ENCODE results near the gene ATE1. TPM values are rescaled to one million over a fixed set of nuclear protein-coding genes. Genes with fewer than 3 reads are reported as not detected.
"Not testable (repeated sequence)": the region's sequence is repeated elsewhere in the genome, so short reads cannot be mapped to it uniquely, and the experiment has no call there.

ATE1 gene
- total RNA-seq, 2 donors from 2014 or later: 25.5 to 26.6 TPM

DNA sequence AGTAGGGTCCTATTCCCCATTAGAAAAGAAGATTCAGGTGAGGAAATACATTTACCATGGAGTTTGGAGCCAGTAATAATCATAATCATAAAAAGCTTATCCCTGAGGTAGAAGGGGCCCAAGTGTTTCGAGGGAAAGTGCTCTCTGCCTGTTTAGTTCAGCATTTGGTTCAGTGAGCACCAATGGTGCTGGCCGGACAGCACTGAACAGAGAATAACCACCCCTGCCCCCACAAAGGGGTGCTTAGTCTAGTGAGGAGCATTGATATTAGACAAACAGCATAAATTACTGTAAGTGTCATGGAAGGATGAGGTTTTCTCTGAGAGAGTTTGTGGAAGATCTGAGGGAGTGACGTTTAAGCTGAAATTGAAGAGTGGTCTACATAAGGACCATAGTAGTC lies 21.6 kb upstream of the ATE1 start:
- Mint-ChIP-seq H3K27ac (no peak overlapping the region), H3K4me1 (ENCODE audit: low read depth) (no peaks in the 10 kb centered on the region), H3K27me3 (ENCODE audit: low read depth) (no peaks in the 10 kb centered on the region), H3K4me3 (no peak overlapping the region), H3K9me3 (no peaks in the 10 kb centered on the region), H3K36me3 (ENCODE audit: insufficient read depth in 2 of 2) (peaks cover 1 to 2% of the 10 kb centered on the region in 2 donors)
- ATAC-seq (replicated peaks in 1 of 2): no peak
- no peak for DNase-seq

- H3K4me1 Mint-ChIP-seq (ENCODE audit: low read depth): no peaks in the 10 kb centered on the region
- peaks cover 1 to 2% of the 10 kb centered on the region in 2 donors for H3K36me3 Mint-ChIP-seq (ENCODE audit: insufficient read depth in 2 of 2)
- H3K27ac Mint-ChIP-seq: no peak overlapping the region
- no peak for ATAC-seq (replicated peaks in 1 of 2)
- H3K4me3 Mint-ChIP-seq: no peak overlapping the region
- no peaks in the 10 kb centered on the region for H3K9me3 Mint-ChIP-seq
- H3K27me3 Mint-ChIP-seq (ENCODE audit: low read depth): no peaks in the 10 kb centered on the region
- DNase-seq: no peak
Observed at GRCh38 chr10:121949049-121949448, 21.2 kb upstream of the ATE1 start.

GRCh38 chr10:121947343-121948330 lies 19.8 kb upstream of the ATE1 start:
- no peak for ATAC-seq (replicated peaks in 1 of 2)
- H3K4me3 Mint-ChIP-seq: no peak overlapping the region
- no peak overlapping the region for H3K27ac Mint-ChIP-seq
- DNase-seq: no peak
- peaks cover 0 to 2% of the 10 kb centered on the region in 2 donors for H3K36me3 Mint-ChIP-seq (ENCODE audit: insufficient read depth in 2 of 2)
- no peaks in the 10 kb centered on the region for H3K4me1 Mint-ChIP-seq (ENCODE audit: low read depth)
- H3K27me3 Mint-ChIP-seq (ENCODE audit: low read depth): no peaks in the 10 kb centered on the region
- no peaks in the 10 kb centered on the region for H3K9me3 Mint-ChIP-seq

DNA sequence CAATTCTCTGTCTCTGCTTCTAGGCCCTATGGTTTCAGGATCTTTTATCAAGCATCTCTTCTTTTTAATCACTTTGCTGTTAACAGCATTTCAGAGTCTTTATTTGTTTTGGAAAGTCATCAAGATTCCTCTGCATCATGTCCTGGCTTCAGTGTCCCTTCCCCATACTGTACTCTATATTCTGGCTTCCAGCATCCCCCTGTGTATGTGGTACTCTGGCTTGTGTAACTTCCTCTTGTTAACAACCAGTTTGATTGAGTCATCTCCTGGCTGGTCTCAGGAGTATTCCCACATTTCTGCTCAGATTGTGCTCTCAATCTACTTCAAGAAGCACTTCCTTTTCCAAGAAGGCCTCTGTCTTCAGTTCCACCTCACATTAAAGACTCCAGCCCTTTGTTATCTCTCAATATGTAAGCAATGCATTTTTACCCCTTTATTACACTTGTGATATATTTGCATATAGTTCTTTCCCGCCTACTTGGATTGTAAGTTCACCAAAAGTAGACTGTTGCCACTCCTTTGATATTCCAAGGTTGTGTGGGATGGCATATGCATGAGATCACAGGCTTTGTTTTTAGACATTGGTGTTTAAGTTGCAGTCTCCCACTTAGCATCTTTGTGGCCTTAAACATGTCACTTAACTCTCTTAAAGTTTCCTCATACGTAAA lies 15.1 kb upstream of the ATE1 start:
- no peak overlapping the region for H3K27ac Mint-ChIP-seq
- ATAC-seq (replicated peaks in 1 of 2) (no peak), DNase-seq (no peak)
- H3K9me3 Mint-ChIP-seq: no peaks in the 10 kb centered on the region
- no peaks in the 10 kb centered on the region for H3K36me3 Mint-ChIP-seq (ENCODE audit: insufficient read depth in 2 of 2)
- peaks cover 16% of the 10 kb centered on the region for H3K27me3 Mint-ChIP-seq (ENCODE audit: low read depth)
- no peak overlapping the region for H3K4me3 Mint-ChIP-seq
- no peaks in the 10 kb centered on the region for H3K4me1 Mint-ChIP-seq (ENCODE audit: low read depth)

DNA sequence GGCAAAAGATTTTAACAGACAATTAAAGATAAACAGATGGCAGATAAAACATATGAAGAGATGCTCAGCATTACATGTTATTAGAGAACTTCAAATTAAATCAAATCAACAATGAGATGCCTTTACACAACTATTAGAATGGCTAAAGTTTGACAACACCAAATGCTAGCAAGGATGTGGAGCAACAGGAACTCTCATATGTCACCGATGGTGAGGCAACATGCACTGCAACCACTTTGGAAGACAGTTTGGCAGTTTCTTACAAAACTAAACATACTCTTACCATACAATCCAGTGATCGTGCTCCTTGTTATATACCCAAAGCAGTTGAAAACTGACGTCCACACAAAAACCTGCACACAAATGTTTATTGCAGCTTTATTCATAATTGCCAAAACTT lies 13.7 kb upstream of the ATE1 start:
- Mint-ChIP-seq H3K36me3 (ENCODE audit: insufficient read depth in 2 of 2) (no peaks in the 10 kb centered on the region), H3K27me3 (ENCODE audit: low read depth) (peaks cover 16% of the 10 kb centered on the region), H3K9me3 (no peaks in the 10 kb centered on the region), H3K4me3 (no peak overlapping the region), H3K27ac (no peak overlapping the region), H3K4me1 (ENCODE audit: low read depth) (no peaks in the 10 kb centered on the region)
- ATAC-seq (replicated peaks in 1 of 2) (no peak), DNase-seq (no peak)

DNA sequence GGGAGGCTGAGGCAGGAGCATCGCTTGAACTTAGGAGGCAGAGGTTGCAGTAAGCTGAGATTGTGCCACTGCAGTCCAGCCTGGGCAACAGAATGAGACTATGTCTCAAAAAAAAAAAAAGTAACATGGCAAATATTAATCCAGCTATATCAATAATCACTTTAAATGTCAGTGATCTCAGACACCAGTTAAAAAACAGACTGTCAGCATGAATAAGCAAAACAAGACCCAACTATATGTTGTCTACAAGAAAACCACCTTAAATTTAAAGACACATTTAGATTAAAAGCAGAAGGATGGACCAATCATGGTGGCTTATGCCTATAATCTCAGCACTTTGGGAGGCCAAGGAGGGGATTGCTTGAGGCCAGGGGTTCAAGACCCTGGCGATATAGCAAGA lies 8.5 kb upstream of the ATE1 start:
- H3K4me3 Mint-ChIP-seq: no peak overlapping the region

DNA sequence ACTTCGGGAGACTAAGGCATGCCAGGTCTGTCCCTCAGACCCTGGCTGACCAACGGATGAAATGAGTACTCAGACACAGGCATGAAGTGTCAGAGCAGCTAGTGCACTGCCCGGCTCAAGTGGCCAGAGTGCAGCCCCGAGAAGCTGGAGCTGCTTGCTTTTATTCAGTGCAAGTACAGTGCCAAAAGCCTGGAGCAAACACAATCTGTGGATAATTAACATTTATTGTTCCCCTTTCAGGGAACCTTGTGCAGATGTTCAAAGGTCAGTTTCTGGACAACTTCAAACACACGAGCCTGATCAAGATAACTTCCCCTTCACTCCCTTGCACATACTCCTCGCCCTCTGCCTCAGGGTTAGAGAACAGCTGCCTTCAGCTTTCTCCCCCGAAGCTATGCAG lies 7.9 kb upstream of the ATE1 start:
- DNase-seq (no peak), ATAC-seq (replicated peaks in 1 of 2) (no peak)
- Mint-ChIP-seq H3K27me3 (ENCODE audit: low read depth) (peaks cover 27% of the 10 kb centered on the region), H3K4me3 (no peak overlapping the region), H3K4me1 (ENCODE audit: low read depth) (no peaks in the 10 kb centered on the region), H3K27ac (no peak overlapping the region), H3K36me3 (ENCODE audit: insufficient read depth in 2 of 2) (peaks cover 0 to 2% of the 10 kb centered on the region in 2 donors), H3K9me3 (no peaks in the 10 kb centered on the region)

More for the DNA sequence above, 8.5 kb upstream of the ATE1 start:
- Mint-ChIP-seq H3K36me3 (ENCODE audit: insufficient read depth in 2 of 2) (peaks cover 0 to 2% of the 10 kb centered on the region in 2 donors), H3K4me1 (ENCODE audit: low read depth) (no peaks in the 10 kb centered on the region), H3K27ac (no peak overlapping the region), H3K9me3 (no peaks in the 10 kb centered on the region), H3K27me3 (ENCODE audit: low read depth) (peaks cover 27% of the 10 kb centered on the region)
- DNase-seq (no peak), ATAC-seq (replicated peaks in 1 of 2) (no peak)

DNA sequence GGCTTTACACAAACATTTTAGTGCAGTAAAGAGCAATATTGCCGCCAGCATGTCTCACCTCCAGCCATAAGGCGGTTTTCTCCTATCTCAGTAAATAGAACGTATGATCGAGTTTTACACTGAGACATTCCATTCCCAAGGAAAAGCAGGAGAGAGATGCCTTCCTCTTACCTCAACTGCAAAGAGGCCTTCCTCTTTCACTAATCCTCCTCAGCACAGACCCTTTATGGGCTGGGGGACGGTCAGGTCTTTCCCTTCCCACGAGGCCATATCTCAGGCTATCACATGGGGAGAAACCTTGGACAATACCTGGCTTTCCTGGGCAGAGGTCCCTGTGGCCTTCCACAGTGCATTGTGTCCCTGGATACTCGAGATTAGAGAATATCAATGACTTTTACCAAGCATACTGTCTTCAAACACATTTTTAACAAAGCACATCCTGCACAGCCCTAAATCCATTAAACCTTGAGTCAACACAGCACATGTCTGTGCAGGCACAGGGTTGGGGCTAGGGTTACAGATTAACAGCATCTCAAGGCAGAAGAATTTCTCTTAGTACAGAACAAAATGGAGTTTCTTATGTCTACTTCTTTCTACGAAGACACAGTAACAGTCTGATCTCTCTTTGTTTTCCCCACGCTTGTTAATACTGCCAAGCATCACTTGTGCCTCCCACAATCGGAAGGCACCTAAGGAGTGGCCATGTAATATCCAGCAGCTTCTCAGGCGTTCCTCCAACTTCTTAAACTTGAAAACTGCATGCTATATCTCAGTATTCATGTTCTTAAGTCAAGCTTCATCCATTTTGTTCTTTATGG lies 2.6 kb upstream of the ATE1 start:
- not testable (repeated sequence) for H3K27ac Mint-ChIP-seq; H3K27me3 Mint-ChIP-seq (ENCODE audit: low read depth)

DNA sequence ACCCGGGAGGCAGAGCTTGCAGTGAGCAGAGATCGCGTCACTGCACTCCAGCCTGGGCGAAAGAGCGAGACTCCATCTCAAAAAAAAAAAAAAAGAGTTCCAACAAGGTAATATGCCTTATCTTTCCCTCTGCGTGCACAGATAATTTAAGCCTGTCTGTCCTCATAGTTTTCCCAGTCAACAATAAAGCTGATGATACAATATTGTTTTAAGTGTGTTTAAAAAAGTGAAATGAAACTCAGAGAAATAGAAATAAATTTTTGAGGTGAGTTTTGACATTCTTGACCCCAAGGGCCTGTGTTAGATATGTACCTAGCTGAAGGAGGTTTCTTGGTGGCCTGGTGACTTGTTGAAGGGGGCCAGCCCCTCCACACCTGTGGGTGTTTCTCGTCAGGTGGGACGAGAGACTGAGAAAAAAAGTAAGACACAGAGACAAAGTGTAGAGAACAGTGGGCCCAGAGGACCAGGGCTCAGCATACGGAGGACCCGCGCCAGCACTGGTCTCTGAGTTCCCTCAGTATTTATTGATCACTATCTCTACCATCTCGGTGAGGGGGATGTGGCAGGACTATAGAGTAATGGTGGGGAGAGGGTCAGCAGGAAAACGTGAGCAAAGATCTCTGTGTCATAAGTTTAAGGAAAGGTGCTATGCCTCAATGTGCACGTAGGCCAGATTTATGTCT lies 1.9 kb upstream of the ATE1 start:
- not testable (repeated sequence) for DNase-seq; H3K36me3 Mint-ChIP-seq (ENCODE audit: insufficient read depth in 2 of 2); H3K27me3 Mint-ChIP-seq (ENCODE audit: low read depth); H3K9me3 Mint-ChIP-seq; ATAC-seq (replicated peaks in 1 of 2)
- H3K27ac Mint-ChIP-seq: peak overlapping the region; percentile 33
- H3K4me3 Mint-ChIP-seq: peak overlapping the region; percentile 47 to 95
- peaks cover 23% of the 10 kb centered on the region for H3K4me1 Mint-ChIP-seq (ENCODE audit: low read depth)

More for the DNA sequence above, 2.6 kb upstream of the ATE1 start:
- DNase-seq; H3K9me3 Mint-ChIP-seq; ATAC-seq (replicated peaks in 1 of 2); H3K36me3 Mint-ChIP-seq (ENCODE audit: insufficient read depth in 2 of 2): not testable (repeated sequence)
- Mint-ChIP-seq H3K4me3 (peak overlapping the region in 1 of 2 donors; percentile 47), H3K4me1 (ENCODE audit: low read depth) (peaks cover 17% of the 10 kb centered on the region)

DNA sequence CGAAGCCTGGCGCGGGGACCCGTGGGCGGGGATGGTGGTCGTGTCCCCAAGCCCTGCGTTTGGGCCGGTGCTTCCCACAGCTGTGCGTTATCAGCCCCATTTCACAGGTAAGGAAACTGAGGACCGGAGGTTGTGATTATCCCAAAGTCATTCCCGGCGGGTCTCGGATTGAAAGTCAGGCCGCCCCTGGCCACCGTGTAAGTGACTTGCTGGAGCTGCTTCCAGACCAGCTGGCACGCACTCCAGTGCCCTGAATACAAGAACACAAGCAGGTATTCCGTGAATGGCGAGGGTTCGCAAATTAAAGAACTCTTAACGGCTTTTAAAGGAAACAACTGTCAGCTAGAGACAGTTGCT lies 675 bp upstream of the ATE1 start:
- H3K36me3 Mint-ChIP-seq (ENCODE audit: insufficient read depth in 2 of 2): peaks cover 2 to 6% of the 10 kb centered on the region in 2 donors
- H3K4me3 Mint-ChIP-seq: peak overlapping the region; percentile 88 to 95
- no peak for ATAC-seq (replicated peaks in 1 of 2)
- H3K9me3 Mint-ChIP-seq: no peaks in the 10 kb centered on the region
- no peak for DNase-seq
- H3K4me1 Mint-ChIP-seq (ENCODE audit: low read depth): peaks cover 23% of the 10 kb centered on the region
- peak overlapping the region; percentile 89 for H3K27ac Mint-ChIP-seq
- no peaks in the 10 kb centered on the region for H3K27me3 Mint-ChIP-seq (ENCODE audit: low read depth)

DNA sequence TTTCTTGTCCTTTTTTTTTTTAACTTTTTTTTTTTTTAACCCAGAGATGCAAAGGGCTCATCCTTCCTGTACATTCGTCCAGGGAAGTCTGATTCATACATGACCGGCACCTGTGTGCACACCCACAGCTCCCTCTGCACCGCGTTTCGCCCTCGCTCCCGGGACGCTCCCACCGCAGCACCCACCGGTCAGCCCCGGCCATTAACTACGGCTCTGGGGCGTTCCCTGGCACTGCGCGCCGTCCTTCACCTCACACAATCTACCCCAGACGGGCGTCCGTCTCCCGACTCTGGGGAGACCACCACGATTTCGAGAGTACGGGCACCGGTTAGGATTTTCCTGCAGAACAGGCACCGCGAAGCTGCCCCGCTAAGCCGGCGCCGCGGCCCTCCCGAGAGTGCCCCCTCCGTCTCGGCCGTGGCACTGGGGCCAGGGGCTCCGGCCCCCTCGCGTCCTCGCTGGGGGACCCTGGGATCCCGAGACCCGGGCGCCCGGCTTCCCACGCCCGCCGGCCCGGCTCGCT lies 452 bp downstream of the ATE1 start:
- peak overlapping the region; percentile 89 for H3K27ac Mint-ChIP-seq
- peak; percentile 49 to 65 for ATAC-seq (replicated peaks in 1 of 2)
- H3K4me1 Mint-ChIP-seq (ENCODE audit: low read depth): peaks cover 23% of the 10 kb centered on the region
- DNase-seq: peak; percentile 44 to 56
- H3K27me3 Mint-ChIP-seq (ENCODE audit: low read depth): no peaks in the 10 kb centered on the region
- no peaks in the 10 kb centered on the region for H3K9me3 Mint-ChIP-seq
- H3K4me3 Mint-ChIP-seq: peak overlapping the region; percentile 88 to 95
- H3K36me3 Mint-ChIP-seq (ENCODE audit: insufficient read depth in 2 of 2): peaks cover 2 to 10% of the 10 kb centered on the region in 2 donors

DNA sequence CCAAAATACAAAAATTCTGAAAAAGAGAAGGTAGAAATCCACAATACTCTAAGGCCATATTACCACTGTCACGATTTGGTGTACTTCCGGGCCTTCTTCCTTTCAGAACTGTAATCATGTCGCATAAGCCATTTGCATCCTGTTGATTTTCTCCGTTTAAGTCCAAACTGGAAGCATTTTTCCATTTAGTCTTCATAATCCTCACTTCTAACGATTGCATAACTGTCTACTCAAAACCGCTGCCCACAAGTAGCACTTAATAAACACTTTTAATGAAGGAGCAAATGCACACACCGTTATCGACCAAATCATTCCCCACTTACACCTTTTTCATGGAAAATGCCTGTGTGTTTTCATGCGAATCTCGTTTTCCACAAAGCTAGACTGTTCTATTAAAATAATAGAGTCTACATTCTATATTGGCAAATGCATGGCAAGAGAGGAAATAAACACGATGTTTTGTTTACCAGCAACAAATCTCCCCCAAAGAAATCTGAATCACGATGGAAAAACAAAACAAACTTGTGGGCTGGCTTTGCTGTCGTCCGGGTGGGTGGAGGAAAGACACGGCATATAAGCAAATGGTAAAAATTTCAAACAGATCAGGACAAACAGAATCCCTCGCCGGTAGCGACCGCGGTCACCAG lies 1.0 kb downstream of the ATE1 start:
- H3K27me3 Mint-ChIP-seq (ENCODE audit: low read depth): no peaks in the 10 kb centered on the region
- H3K27ac Mint-ChIP-seq: peak overlapping the region; percentile 89
- H3K9me3 Mint-ChIP-seq: no peaks in the 10 kb centered on the region
- peak overlapping the region; percentile 88 to 95 for H3K4me3 Mint-ChIP-seq
- peaks cover 2 to 9% of the 10 kb centered on the region in 2 donors for H3K36me3 Mint-ChIP-seq (ENCODE audit: insufficient read depth in 2 of 2)
- H3K4me1 Mint-ChIP-seq (ENCODE audit: low read depth): peaks cover 23% of the 10 kb centered on the region
- DNase-seq: peak in 1 of 2 donors; percentile 2
- ATAC-seq (replicated peaks in 1 of 2): no peak

Measured in activated T-cell treated with anti-CD3 and anti-CD28 coated beads, Interleukin-2, amount 50 U/mL, for 72 hours (primary cell).